ENCODE results near the gene LMCD1.

Gene LMCD1

DNA sequence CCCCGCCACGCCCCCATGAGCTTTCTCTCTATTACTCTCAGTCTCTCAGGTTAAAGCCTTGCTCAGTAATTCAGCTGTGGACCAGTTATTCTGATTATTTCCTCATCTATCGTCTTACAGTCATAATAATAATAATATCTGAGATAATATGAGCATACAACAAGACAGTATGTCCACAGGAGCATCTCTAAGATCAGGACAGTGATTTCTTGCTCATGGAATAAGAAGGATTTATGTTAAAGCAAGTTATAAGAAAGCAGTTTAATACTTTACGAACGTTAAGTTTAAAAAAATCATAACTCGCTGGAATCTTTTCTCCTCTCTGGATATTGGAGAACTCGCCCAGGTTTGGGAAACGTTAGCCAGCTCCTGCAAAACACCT is 643 bp upstream of the LMCD1 start:
- H3K79me2 ChIP-seq (ENCODE audit: insufficient read depth, low read length) = no peaks in the 10 kb centered on the region
- no peaks in the 10 kb centered on the region for H4K20me1 ChIP-seq (ENCODE audit: insufficient read depth, low read length, poor library complexity, severe bottlenecking)
- no peak overlapping the region for H3K9ac ChIP-seq (ENCODE audit: low read depth, low read length, poor library complexity, severe bottlenecking)
- no peaks in the 10 kb centered on the region for H3K9me2 ChIP-seq (replicated peaks; ENCODE audit: low read depth, low read length)
- TF ChIP-seq EZH2phosphoT487 (IDR thresholded peaks at IDR 0.05; ENCODE audit: borderline replicate concordance) (no peak), CTCF (conservative IDR thresholded peaks at IDR 0.05; ENCODE audit: low read length) (no peak)
- no peak overlapping the region for H2AFZ ChIP-seq (ENCODE audit: low read length)
- H3K27me3 ChIP-seq (ENCODE audit: insufficient read depth, low read length, poor library complexity, severe bottlenecking) = no peaks in the 10 kb centered on the region
- no peak overlapping the region for H3K4me3 ChIP-seq (ENCODE audit: low read length, poor library complexity, severe bottlenecking)
- H3K36me3 ChIP-seq (ENCODE audit: insufficient read depth, low read length) = no peaks in the 10 kb centered on the region
- no peaks in the 10 kb centered on the region for H3K4me1 ChIP-seq (ENCODE audit: insufficient read depth, low read length, poor library complexity, severe bottlenecking)
- H3K4me2 ChIP-seq (ENCODE audit: low read depth, low read length, poor library complexity, severe bottlenecking) = no peak overlapping the region
- no peaks in the 10 kb centered on the region for H3F3A ChIP-seq (ENCODE audit: low read depth)
- no peaks in the 10 kb centered on the region for H3K9me3 ChIP-seq (ENCODE audit: insufficient read depth, low read depth, low read length)

GRCh38 chr3:8503461-8503860 is 1.8 kb downstream of the LMCD1 start:
- Histone ChIP-seq H2AFZ (ENCODE audit: low read length) (no peak overlapping the region), H3K4me2 (ENCODE audit: low read depth, low read length, poor library complexity, severe bottlenecking) (no peak overlapping the region), H3K9ac (ENCODE audit: low read depth, low read length, poor library complexity, severe bottlenecking) (no peak overlapping the region), H3K79me2 (ENCODE audit: insufficient read depth, low read length) (no peaks in the 10 kb centered on the region), H3F3A (ENCODE audit: low read depth) (no peaks in the 10 kb centered on the region), H3K36me3 (ENCODE audit: insufficient read depth, low read length) (no peaks in the 10 kb centered on the region), H3K9me3 (ENCODE audit: insufficient read depth, low read depth, low read length) (no peaks in the 10 kb centered on the region), H3K9me2 (replicated peaks; ENCODE audit: low read depth, low read length) (no peaks in the 10 kb centered on the region), H3K27me3 (ENCODE audit: insufficient read depth, low read length, poor library complexity, severe bottlenecking) (no peaks in the 10 kb centered on the region), H3K4me1 (ENCODE audit: insufficient read depth, low read length, poor library complexity, severe bottlenecking) (no peaks in the 10 kb centered on the region), H4K20me1 (ENCODE audit: insufficient read depth, low read length, poor library complexity, severe bottlenecking) (no peaks in the 10 kb centered on the region), H3K4me3 (ENCODE audit: low read length, poor library complexity, severe bottlenecking) (no peak overlapping the region)
- TF ChIP-seq CTCF (conservative IDR thresholded peaks at IDR 0.05; ENCODE audit: low read length) (no peak), EZH2phosphoT487 (IDR thresholded peaks at IDR 0.05; ENCODE audit: borderline replicate concordance) (no peak)

DNA sequence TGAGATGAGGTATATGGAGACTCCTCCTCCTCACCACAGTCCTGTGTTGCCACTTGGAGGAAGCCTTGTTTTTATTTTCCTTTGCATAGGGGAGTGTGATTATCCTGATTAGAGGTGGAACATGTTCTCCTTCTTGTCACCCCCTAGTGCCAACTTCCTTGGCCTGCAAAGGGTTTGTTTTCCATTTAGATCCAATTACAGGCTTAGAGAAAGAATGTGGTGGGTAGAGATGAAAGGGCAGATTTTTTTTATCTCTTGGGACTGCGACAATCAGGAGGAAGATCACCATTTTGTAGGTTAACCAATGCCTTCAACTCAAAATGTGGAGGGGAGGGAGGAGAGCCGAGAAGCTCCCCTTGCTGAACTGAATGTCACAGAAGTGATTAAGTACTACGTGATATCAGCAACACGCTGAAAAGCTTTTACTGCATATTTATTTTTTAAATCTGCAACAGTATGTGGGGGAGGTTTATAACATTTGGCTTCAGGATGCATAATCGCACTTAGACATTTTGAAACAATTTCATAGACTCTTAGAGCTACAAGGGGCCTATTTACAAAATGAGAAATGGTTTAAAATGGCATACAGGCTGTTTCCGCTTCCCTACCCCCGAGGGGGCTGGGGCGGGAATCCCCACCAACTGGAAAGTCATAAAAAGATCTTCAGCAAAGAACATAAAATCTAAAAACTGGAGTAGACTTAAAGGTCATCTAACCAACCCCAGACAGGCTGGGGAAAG is 2.4 kb downstream of the LMCD1 start:
- Histone ChIP-seq H3K36me3 (ENCODE audit: insufficient read depth, low read length) (no peaks in the 10 kb centered on the region), H3K4me2 (ENCODE audit: low read depth, low read length, poor library complexity, severe bottlenecking) (no peak overlapping the region), H3K4me3 (ENCODE audit: low read length, poor library complexity, severe bottlenecking) (no peak overlapping the region), H3K27me3 (ENCODE audit: insufficient read depth, low read length, poor library complexity, severe bottlenecking) (no peaks in the 10 kb centered on the region), H3K79me2 (ENCODE audit: insufficient read depth, low read length) (no peaks in the 10 kb centered on the region), H3K9ac (ENCODE audit: low read depth, low read length, poor library complexity, severe bottlenecking) (no peak overlapping the region), H4K20me1 (ENCODE audit: insufficient read depth, low read length, poor library complexity, severe bottlenecking) (no peaks in the 10 kb centered on the region), H3K9me3 (ENCODE audit: insufficient read depth, low read depth, low read length) (no peaks in the 10 kb centered on the region), H3K9me2 (replicated peaks; ENCODE audit: low read depth, low read length) (no peaks in the 10 kb centered on the region), H3K4me1 (ENCODE audit: insufficient read depth, low read length, poor library complexity, severe bottlenecking) (no peaks in the 10 kb centered on the region), H3F3A (ENCODE audit: low read depth) (no peaks in the 10 kb centered on the region), H2AFZ (ENCODE audit: low read length) (no peak overlapping the region; the same call in 1 of the 2 replicates)
- TF ChIP-seq EZH2phosphoT487 (IDR thresholded peaks at IDR 0.05; ENCODE audit: borderline replicate concordance) = no peak
- no peak for TF ChIP-seq CTCF (conservative IDR thresholded peaks at IDR 0.05; ENCODE audit: low read length)

All from Loucy (cell line).